H9 (cell line): Measurements from ENCODE around the gene LRMDA. TPM values are rescaled to one million over a fixed set of nuclear protein-coding genes. Genes with fewer than 3 reads are reported as not detected.

Experiments used
- DNase-seq: peaks from one replicate; pipeline ENCODE4 v3.0.0-alpha.2; 2017
- H2AFZ ChIP-seq: one replicate; pipeline ENCODE4 v1.6.1; 2013; ENCODE audit warnings: mild to moderate bottlenecking, low read length, control low read depth, moderate library complexity
- H2AK5ac ChIP-seq: 2 replicates; pipeline ENCODE4 v1.6.1; 2013; ENCODE audit warnings: low read length, control low read depth, mixed read lengths; ENCODE audit not compliant: insufficient read length
- H2BK120ac ChIP-seq: one replicate; pipeline ENCODE4 v1.6.1; 2013; ENCODE audit warnings: low read depth, mild to moderate bottlenecking, low read length, control low read depth, inconsistent platforms; ENCODE audit not compliant: poor library complexity, severe bottlenecking
- H2BK12ac ChIP-seq: 2 replicates; pipeline ENCODE4 v1.6.1; 2013; ENCODE audit warnings: low read length, control low read depth, mixed read lengths, low read depth; ENCODE audit not compliant: insufficient read length
- H2BK15ac ChIP-seq: 2 replicates; pipeline ENCODE4 v1.6.1; 2013; ENCODE audit warnings: low read depth, low read length, control low read depth
- H2BK20ac ChIP-seq: one replicate; pipeline ENCODE4 v1.6.1; 2013; ENCODE audit warnings: low read depth, mild to moderate bottlenecking, low read length, control low read depth, inconsistent platforms; ENCODE audit not compliant: poor library complexity, severe bottlenecking
- H2BK5ac ChIP-seq: 2 replicates; pipeline ENCODE4 v1.6.1; 2013; ENCODE audit warnings: low read length, control low read depth, mixed read lengths; ENCODE audit not compliant: insufficient read length
- H3K14ac ChIP-seq: 2 replicates; pipeline ENCODE4 v1.6.1; 2013; ENCODE audit warnings: low read length, control low read depth; ENCODE audit not compliant: insufficient read depth
- H3K18ac ChIP-seq: 2 replicates; pipeline ENCODE4 v1.6.1; 2013; ENCODE audit warnings: low read depth, mild to moderate bottlenecking, mixed read lengths, low read length, control low read depth; ENCODE audit not compliant: insufficient read length
- H3K23ac ChIP-seq: 2 replicates; pipeline ENCODE4 v1.6.1; 2013; ENCODE audit warnings: low read length, control low read depth, mixed read lengths, low read depth; ENCODE audit not compliant: insufficient read length
- H3K23me2 ChIP-seq: 2 replicates; pipeline ENCODE4 v1.6.1; 2013; ENCODE audit warnings: low read depth, mild to moderate bottlenecking, mixed read lengths, low read length, control low read depth; ENCODE audit not compliant: insufficient read length, poor library complexity, severe bottlenecking
- H3K27ac ChIP-seq: 2 replicates; pipeline ENCODE4 v1.5.1; 2013; ENCODE audit warnings: low read length, control low read depth, mixed read lengths, low read depth; ENCODE audit not compliant: insufficient read length
- H3K27me3 ChIP-seq: 2 replicates; pipeline ENCODE4 v1.6.1; 2013; ENCODE audit warnings: low read length, control low read depth, inconsistent platforms; ENCODE audit not compliant: insufficient read depth
- H3K4ac ChIP-seq: 2 replicates; pipeline ENCODE4 v1.6.1; 2013; ENCODE audit warnings: low read depth, mild to moderate bottlenecking, control low read depth, inconsistent platforms, low read length, moderate library complexity
- H3K4me1 ChIP-seq: 2 replicates; pipeline ENCODE4 v1.6.1; 2013; ENCODE audit warnings: low read length, control low read depth, inconsistent platforms; ENCODE audit not compliant: insufficient read depth
- H3K4me2 ChIP-seq: 2 replicates; pipeline ENCODE4 v1.6.1; 2013; ENCODE audit warnings: low read length, control low read depth, mixed read lengths; ENCODE audit not compliant: insufficient read length, insufficient read depth
- H3K56ac ChIP-seq: 2 replicates; pipeline ENCODE4 v1.6.1; 2013; ENCODE audit warnings: low read depth, mild to moderate bottlenecking, mixed read lengths, low read length, control low read depth; ENCODE audit not compliant: insufficient read length
- H3K79me1 ChIP-seq: 2 replicates; pipeline ENCODE4 v1.6.1; 2013; ENCODE audit warnings: low read depth, mild to moderate bottlenecking, moderate library complexity, low read length, control low read depth, inconsistent platforms; ENCODE audit not compliant: insufficient read depth, poor library complexity, severe bottlenecking
- H3K79me2 ChIP-seq: 2 replicates; pipeline ENCODE4 v1.6.1; 2013; ENCODE audit warnings: low read length, control low read depth, inconsistent platforms; ENCODE audit not compliant: insufficient read depth
- H3K9ac ChIP-seq: 2 replicates; pipeline ENCODE4 v1.6.1; 2013; ENCODE audit warnings: low read length, control low read depth, mixed read lengths; ENCODE audit not compliant: insufficient read length; ENCODE audit errors: extremely low read depth
- H3K9me3 ChIP-seq: one replicate; pipeline ENCODE4 v1.6.1; 2013; ENCODE audit warnings: low read depth, low read length, inconsistent platforms; ENCODE audit not compliant: control insufficient read depth
- H3T11ph ChIP-seq: one replicate; pipeline ENCODE4 v1.6.1; 2013; ENCODE audit warnings: mild to moderate bottlenecking, low read length, control low read depth, inconsistent platforms
- H4K20me1 ChIP-seq: one replicate; pipeline ENCODE4 v1.6.1; 2013; ENCODE audit not compliant: control insufficient read depth, insufficient read length, insufficient read depth
- H4K5ac ChIP-seq: 2 replicates; pipeline ENCODE4 v1.6.1; 2013; ENCODE audit warnings: low read depth, mild to moderate bottlenecking, mixed read lengths, low read length, control low read depth; ENCODE audit not compliant: insufficient read length
- H4K8ac ChIP-seq: replicated peaks from 2 replicates; pipeline ENCODE4 v1.6.1; 2013; ENCODE audit warnings: low read length, control low read depth, mixed read lengths, low read depth; ENCODE audit not compliant: insufficient read length
- H4K91ac ChIP-seq: 2 replicates; pipeline ENCODE4 v1.6.1; 2013; ENCODE audit warnings: low read depth, mild to moderate bottlenecking, moderate library complexity, mixed read lengths, low read length, control low read depth; ENCODE audit not compliant: insufficient read length
- H3K27ac Mint-ChIP-seq, 3 experiments: 2 replicates in 2 of 3; 3 replicates in 1 of 3; pipeline ENCODE4 v1.8.0; 2020 to 2021; ENCODE audit warnings: mixed read lengths in 3 of 3, mild to moderate bottlenecking in 1 of 3, moderate library complexity in 1 of 3
- H3K27me3 Mint-ChIP-seq: 2 replicates; pipeline ENCODE4 v1.8.0; 2021; ENCODE audit warnings: low read depth, mild to moderate bottlenecking, moderate library complexity, mixed read lengths
- H3K36me3 Mint-ChIP-seq, 3 experiments: 2 replicates in 2 of 3; 3 replicates in 1 of 3; pipeline ENCODE4 v1.8.0; 2020 to 2021; ENCODE audit warnings: low read depth in 3 of 3, mixed read lengths in 3 of 3; ENCODE audit not compliant: insufficient read depth in 1 of 3
- H3K4me1 Mint-ChIP-seq, 2 experiments: 2 replicates each; pipeline ENCODE4 v1.8.0; 2020; ENCODE audit warnings: mixed read lengths in 2 of 2
- H3K4me3 Mint-ChIP-seq, 2 experiments: 2 replicates in 1 of 2; 3 replicates in 1 of 2; pipeline ENCODE4 v1.8.0; 2020 to 2021; ENCODE audit warnings: mild to moderate bottlenecking in 2 of 2, mixed read lengths in 2 of 2, moderate library complexity in 1 of 2
- H3K9me3 Mint-ChIP-seq, 2 experiments: 2 replicates in 1 of 2; 3 replicates in 1 of 2; pipeline ENCODE4 v1.8.0; 2020; ENCODE audit warnings: mild to moderate bottlenecking in 2 of 2, mixed read lengths in 2 of 2, moderate library complexity in 1 of 2
- WGBS: extraction: QIAGEN DNeasy Blood & Tissue Kit; methylation state at CpG from one replicate; pipeline ENCODE4 v1.1.7; 2013; ENCODE audit warnings: missing lambda C conversion rate, low lambda C conversion rate, mixed read lengths; ENCODE audit not compliant: insufficient read length; ENCODE audit errors: extremely low coverage; 5-methylcytosine and 5-hydroxymethylcytosine counted together
- total RNA-seq: library from RNA; stranded (reverse); gene quantifications from 2 replicates; pipeline ENCODE4 v1.2.1, GENCODE V29; 2021
- TF ChIP-seq, protein P1 (sequence below): fragments of 200-600 bp; sonication (generic); conservative IDR thresholded peaks from 3 replicates; pipeline ENCODE4 v1.8.0; 2021; ENCODE audit warnings: antibody characterized with exemption, mild to moderate bottlenecking

LRMDA gene
- total RNA-seq, 1 experiment from 2014 or later = 1.8 TPM

DNA sequence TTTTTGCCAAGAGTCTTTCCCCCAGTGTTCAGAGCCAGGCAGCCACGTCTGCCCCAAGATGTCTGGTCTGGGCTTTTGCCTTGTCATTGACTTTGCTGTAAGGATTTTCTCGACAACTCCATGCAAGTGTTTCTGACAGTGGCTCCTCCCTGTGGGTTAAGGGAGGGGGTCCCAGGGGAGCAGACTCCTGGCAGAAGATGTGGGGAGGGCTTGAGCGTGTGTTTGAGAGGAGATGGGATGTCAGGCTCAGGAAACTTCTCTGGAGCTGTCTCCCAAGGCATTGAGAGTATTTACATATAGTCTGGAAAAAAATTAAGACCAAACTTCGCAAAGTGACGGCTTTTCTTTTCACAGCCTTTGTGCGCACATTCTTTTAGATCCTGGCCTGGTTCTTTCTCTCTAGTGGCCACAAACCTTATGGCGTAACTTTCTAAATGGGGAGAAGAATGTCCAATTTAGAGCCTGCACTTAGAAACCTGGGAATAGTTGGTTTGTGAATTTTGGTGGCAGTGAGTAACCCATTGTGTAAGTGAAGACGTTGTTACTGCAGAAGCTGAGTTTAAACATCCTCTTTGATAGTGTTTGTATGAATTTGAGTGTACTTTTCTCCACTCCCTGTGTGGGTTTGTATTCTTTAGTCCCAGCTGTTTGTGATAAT, 201.5 kb downstream of the LRMDA start:
- TF ChIP-seq, protein P1, sequence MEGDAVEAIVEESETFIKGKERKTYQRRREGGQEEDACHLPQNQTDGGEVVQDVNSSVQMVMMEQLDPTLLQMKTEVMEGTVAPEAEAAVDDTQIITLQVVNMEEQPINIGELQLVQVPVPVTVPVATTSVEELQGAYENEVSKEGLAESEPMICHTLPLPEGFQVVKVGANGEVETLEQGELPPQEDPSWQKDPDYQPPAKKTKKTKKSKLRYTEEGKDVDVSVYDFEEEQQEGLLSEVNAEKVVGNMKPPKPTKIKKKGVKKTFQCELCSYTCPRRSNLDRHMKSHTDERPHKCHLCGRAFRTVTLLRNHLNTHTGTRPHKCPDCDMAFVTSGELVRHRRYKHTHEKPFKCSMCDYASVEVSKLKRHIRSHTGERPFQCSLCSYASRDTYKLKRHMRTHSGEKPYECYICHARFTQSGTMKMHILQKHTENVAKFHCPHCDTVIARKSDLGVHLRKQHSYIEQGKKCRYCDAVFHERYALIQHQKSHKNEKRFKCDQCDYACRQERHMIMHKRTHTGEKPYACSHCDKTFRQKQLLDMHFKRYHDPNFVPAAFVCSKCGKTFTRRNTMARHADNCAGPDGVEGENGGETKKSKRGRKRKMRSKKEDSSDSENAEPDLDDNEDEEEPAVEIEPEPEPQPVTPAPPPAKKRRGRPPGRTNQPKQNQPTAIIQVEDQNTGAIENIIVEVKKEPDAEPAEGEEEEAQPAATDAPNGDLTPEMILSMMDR = no peak
- H3T11ph ChIP-seq = no peak overlapping the region
- no peaks in the 10 kb centered on the region for H3K79me2 ChIP-seq
- peaks cover 10% of the 10 kb centered on the region for H3K27me3 Mint-ChIP-seq
- no peak overlapping the region for H3K27ac ChIP-seq
- H2BK5ac ChIP-seq = no peak overlapping the region
- no peak overlapping the region for H2BK12ac ChIP-seq
- no peak overlapping the region for H3K9ac ChIP-seq
- DNase-seq = no peak
- H3K27ac Mint-ChIP-seq = no peak overlapping the region
- H3K79me1 ChIP-seq = no peaks in the 10 kb centered on the region
- no peak overlapping the region for H3K4ac ChIP-seq
- H3K18ac ChIP-seq = no peak overlapping the region
- H3K14ac ChIP-seq = no peak overlapping the region
- no peaks in the 10 kb centered on the region for H3K23me2 ChIP-seq
- no peak overlapping the region for H3K4me3 Mint-ChIP-seq
- WGBS = no CpG with 5 or more reads among the region's 8 CpGs
- no peaks in the 10 kb centered on the region for H4K20me1 ChIP-seq
- no peak overlapping the region for H2BK20ac ChIP-seq
- H3K9me3 Mint-ChIP-seq = no peaks in the 10 kb centered on the region
- no peak overlapping the region for H2AK5ac ChIP-seq
- H3K4me1 ChIP-seq = no peaks in the 10 kb centered on the region
- H4K5ac ChIP-seq = no peak overlapping the region
- H3K4me2 ChIP-seq = no peak overlapping the region
- no peaks in the 10 kb centered on the region; a peak in 1 of 7 replicates for H3K36me3 Mint-ChIP-seq
- no peaks in the 10 kb centered on the region for H3K9me3 ChIP-seq
- no peak overlapping the region for H2BK15ac ChIP-seq
- no peak overlapping the region for H4K91ac ChIP-seq
- no peak overlapping the region for H3K23ac ChIP-seq
- no peak overlapping the region for H2AFZ ChIP-seq
- H3K56ac ChIP-seq = no peak overlapping the region
- peaks cover 0 to 4% of the 10 kb centered on the region in 2 experiments; a peak in 1 of 4 replicates for H3K4me1 Mint-ChIP-seq
- no peak overlapping the region for H2BK120ac ChIP-seq
- H4K8ac ChIP-seq = no peak overlapping the region
- no peaks in the 10 kb centered on the region for H3K27me3 ChIP-seq
